ENCODE data around the gene MVB12B.

MVB12B gene

GRCh38 chr9:126302730-126303129 is 23.9 kb upstream of the MVB12B start:
- in situ Hi-C loops (cut with MboI; ENCODE audit: low sequenced_read_pairs) = no loop called here

- in situ Hi-C loops (cut with MboI; ENCODE audit: low sequenced_read_pairs) = no loop called here
Observed at GRCh38 chr9:126303488-126303887, 23.1 kb upstream of the MVB12B start.

GRCh38 chr9:126304207-126304970 is 22.2 kb upstream of the MVB12B start:
- in situ Hi-C loops (cut with MboI; ENCODE audit: low sequenced_read_pairs) = no loop called here

GRCh38 chr9:126304971-126305320 is 21.7 kb upstream of the MVB12B start:
- in situ Hi-C loops (cut with MboI; ENCODE audit: low sequenced_read_pairs) = no loop called here

- in situ Hi-C loops (cut with MboI; ENCODE audit: low sequenced_read_pairs) = no loop called here
Observed at GRCh38 chr9:126306071-126306647, 20.5 kb upstream of the MVB12B start.

- in situ Hi-C loops (cut with MboI; ENCODE audit: low sequenced_read_pairs) = no loop called here
Observed at GRCh38 chr9:126307322-126308061, 19.1 kb upstream of the MVB12B start.

GRCh38 chr9:126309427-126310189 is 17.0 kb upstream of the MVB12B start:
- in situ Hi-C loops (cut with MboI; ENCODE audit: low sequenced_read_pairs) = no loop called here

GRCh38 chr9:126312584-126313551 is 13.8 kb upstream of the MVB12B start:
- in situ Hi-C loops (cut with MboI; ENCODE audit: low sequenced_read_pairs) = no loop called here

- in situ Hi-C loops (cut with MboI; ENCODE audit: low sequenced_read_pairs) = no loop called here
Observed at GRCh38 chr9:126316085-126316655, 10.5 kb upstream of the MVB12B start.

- in situ Hi-C loops (cut with MboI; ENCODE audit: low sequenced_read_pairs) = no loop called here
Observed at GRCh38 chr9:126317513-126317912, 9.1 kb upstream of the MVB12B start.

- in situ Hi-C loops (cut with MboI; ENCODE audit: low sequenced_read_pairs) = no loop called here
Observed at GRCh38 chr9:126318858-126319257, 7.8 kb upstream of the MVB12B start.

- in situ Hi-C loops (cut with MboI; ENCODE audit: low sequenced_read_pairs) = no loop called here
Observed at GRCh38 chr9:126319671-126320070, 7.0 kb upstream of the MVB12B start.

GRCh38 chr9:126320158-126320922 is 6.3 kb upstream of the MVB12B start:
- in situ Hi-C loops (cut with MboI; ENCODE audit: low sequenced_read_pairs) = no loop called here

GRCh38 chr9:126321742-126322141 is 4.9 kb upstream of the MVB12B start:
- in situ Hi-C loops (cut with MboI; ENCODE audit: low sequenced_read_pairs) = no loop called here

GRCh38 chr9:126325821-126326220 is 808 bp upstream of the MVB12B start:
- in situ Hi-C loops (cut with MboI; ENCODE audit: low sequenced_read_pairs) = no loop called here

- in situ Hi-C loops (cut with MboI; ENCODE audit: low sequenced_read_pairs) = no loop called here
Observed at GRCh38 chr9:126327006-126327713, 531 bp downstream of the MVB12B start.

GRCh38 chr9:126327714-126328185 is 1.1 kb downstream of the MVB12B start:
- in situ Hi-C loops (cut with MboI; ENCODE audit: low sequenced_read_pairs) = no loop called here

GRCh38 chr9:126328407-126328806 is 1.8 kb downstream of the MVB12B start:
- in situ Hi-C loops (cut with MboI; ENCODE audit: low sequenced_read_pairs) = no loop called here
